T-helper 1 cell treated with Interleukin-12 subunit alpha and Interleukin-12 subunit beta and Interleukin-4 antibody, amounts not matched to agents 30 ng/mL and 1 ng/mL, for 36 hours (primary cell): ENCODE measurements around the gene GHRH. TPM values are rescaled to one million over a fixed set of nuclear protein-coding genes. Genes with fewer than 3 reads are reported as not detected.

Experiments used
- intact Hi-C: fragments of 100-400 bp; cut with micrococcal nuclease; formaldehyde crosslinking; loops from one replicate; pipeline ENCODE4 v1.15.1; 2024
- total RNA-seq: library from RNA; stranded (reverse); gene quantifications from 2 replicates; pipeline ENCODE4 v1.2.3, GENCODE V29; 2022

The GHRH gene
- total RNA-seq, 1 donor from 2014 or later = not detected

DNA sequence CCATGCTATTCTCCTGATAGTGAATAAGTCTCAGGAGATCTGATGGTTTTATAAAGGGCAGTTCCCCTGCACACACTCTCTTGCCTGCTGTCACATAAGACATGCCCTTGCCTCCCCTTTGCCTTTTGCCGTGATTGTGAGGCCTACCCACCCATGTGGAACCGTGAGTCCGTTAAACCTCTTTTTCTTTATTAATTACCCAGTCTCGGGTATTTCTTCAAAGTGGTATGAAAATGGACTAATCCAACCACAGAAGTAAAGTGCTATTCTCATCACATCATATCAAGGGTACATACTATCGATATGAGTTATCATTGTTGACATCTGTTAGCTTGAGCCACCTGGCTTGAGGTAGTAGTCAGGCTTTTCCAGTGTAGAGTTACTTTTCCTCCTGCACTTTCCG, 30.1 kb upstream of the GHRH start:
- intact Hi-C loops = no loop called here

DNA sequence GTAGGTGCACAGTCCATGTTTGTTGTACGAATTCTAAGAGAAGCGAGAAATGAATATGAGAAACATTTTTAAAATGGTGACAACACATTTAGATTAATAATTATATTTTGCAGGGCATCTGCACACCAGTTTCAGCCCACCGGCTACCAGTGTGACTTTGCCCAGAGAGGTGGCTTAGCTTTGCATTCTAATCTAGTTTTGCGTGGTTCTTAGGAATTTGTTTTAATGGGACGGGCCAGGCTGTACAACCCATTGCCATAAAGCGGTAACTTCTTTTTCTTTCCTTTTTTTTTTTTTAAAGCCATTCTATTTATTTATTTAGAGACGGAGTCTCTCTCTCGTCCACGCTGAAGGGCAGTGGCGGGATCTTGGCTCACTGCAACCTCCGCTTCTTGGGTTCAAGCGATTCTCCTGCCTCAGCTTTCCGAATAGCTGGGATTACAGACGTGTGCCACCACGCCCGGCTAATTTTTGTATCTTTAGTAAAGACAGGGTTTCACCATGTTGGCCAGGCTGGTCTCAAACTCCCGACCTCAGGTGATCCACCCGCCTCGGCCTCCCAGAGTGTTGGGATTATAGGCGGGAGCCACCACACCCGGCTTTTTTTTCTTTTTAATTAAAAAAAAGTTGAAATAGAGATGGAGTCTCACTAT, 28.7 kb upstream of the GHRH start:
- intact Hi-C loops = no loop called here

DNA sequence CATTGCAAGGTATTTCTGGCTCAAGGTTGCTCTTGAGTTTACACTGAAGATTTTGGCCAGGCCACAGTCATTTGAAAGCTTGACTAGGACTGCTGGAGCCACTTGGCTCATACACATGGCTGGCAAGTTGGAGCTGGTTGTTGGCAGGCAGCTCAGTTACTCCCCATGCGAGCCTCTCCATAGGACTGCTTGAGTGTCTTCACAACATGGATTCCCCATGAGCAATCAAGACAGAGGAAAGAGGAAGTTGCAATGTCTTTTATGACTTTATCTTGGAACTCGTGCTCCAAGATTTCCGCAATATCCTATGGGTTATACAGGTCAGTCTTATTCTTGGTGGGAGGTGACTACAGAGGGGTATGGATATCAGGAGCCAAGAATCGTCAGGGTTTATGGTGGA, 26.5 kb upstream of the GHRH start:
- intact Hi-C loops = loop anchor here (2.0 kb wide), 2 partner anchors 57 to 745 kb away; partner anchors contain the start of genes RPRD1B and TTI1

DNA sequence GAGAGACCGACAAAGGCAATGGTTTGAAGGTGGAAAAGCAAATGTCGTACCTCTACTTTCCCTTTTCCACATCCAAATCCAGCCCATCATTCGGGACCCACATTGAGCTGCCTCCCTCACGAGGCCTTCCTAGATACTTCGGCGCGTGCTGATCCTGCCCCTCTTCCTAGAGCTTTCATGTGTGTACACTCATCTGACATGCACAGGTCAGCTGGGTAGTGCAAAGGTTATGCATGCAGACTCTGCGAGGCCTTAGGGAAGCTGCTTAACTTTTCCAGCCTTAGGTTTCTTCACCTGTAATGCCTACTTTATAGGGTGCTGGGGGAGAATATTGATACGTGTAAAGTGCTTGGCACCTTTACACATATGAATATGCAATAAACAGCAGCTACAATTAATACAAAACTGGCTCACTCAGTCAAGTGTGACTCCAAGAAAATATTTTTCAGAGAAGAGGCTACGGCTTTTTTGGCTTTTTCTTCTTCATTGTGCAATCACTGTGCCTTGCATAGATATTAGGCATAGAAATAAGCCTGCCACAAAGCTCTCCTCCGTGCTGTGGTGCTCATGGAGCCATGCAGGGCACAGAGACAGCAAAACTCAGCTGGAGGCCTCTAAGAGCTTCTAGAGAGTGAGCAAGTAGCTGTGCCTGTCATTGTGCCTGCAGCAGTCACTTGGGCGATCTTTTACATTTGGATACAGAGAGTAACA, 24.2 kb upstream of the GHRH start:
- intact Hi-C loops = no loop called here

DNA sequence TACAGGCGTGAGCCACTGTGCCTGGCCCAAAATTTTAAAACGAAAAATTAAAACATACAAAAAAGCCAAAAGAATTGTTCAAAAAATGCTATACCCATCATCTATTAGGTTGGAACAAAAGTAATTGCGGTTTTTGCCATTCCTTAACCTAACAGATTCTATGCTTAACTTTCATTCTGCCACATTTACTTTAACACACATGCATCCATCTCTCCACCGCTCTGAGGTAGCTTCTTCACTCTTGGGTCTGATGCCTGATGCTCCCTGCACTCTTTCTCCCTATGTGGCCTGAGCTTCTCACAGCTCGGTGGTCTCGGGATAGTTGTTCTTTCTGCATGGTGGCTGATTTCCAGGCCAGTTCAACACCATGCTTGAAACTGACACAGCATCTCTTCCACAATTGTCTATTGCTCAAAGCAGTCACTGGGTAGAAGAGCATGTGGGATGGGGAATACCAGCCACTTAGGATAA, 23.1 kb upstream of the GHRH start:
- intact Hi-C loops = no loop called here

DNA sequence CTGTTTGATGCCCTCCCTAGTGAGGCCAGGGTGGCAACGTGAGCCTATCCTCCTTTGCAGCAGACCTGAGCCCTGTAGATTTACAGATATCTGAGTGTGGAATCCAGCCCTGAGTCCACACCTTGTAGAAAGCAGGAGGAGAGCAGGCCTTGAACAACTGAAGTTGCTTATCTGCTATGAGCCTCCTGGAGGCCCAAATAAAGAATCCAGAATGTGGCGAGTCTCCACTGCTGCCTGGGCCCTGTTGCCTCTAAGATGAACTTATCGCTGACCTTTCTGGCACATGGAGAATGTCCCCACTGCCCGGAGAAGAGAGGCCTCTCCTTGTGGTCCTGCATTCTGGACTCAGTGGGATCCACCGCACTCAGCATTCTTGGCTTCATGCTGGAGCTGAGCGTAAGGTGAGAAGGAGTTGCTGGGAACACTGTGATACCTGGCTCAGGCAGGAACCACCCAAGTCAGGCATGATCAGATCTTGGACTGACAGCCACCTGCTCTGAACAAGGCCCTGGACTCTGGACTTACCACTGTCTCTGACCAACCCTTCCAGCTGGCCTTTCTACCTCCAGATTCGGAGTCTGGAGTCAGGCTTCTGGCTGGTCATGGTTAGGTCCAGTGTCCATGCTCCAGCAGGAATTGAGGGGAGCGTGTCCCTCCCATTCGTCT, 22.0 kb upstream of the GHRH start:
- intact Hi-C loops = no loop called here

DNA sequence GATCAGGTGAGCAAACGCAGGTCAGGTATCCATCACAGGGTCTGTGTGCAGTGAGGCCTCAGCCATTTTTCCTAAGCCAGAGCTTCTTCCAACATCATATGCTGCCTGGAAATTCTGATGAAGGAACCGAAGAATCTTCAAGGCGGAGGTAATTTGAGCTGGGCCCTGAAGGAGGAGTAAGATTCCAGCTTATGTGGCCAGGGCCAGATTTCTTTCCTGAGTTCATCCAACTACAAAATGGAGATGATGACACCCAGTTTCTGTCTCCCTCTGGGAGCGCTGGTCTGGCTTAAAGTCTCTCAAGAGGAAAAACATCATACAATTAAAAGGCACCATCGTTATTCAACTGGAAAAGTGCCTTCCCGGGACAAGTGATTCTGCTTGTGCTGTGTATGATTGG, 20.9 kb upstream of the GHRH start:
- intact Hi-C loops = no loop called here

DNA sequence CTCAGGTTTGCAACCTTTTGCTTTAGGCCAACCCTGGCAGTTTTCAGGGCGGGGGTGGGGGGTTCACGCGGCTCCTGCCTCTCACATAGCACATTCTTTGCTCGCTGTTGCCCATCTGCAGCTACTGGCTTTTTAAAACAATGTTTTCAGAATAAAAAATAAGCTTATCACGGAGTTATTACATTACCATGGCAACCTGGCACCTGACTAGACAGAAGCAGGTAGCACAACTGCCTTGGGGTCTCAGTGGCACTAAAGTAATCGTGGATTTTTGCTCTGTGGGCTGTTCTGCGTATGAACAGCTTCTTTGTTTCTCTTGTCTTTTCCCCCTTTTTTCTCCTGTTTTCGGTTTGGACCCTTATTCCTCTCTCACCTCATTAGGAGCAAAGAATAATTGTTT, 18.8 kb upstream of the GHRH start:
- intact Hi-C loops = no loop called here

DNA sequence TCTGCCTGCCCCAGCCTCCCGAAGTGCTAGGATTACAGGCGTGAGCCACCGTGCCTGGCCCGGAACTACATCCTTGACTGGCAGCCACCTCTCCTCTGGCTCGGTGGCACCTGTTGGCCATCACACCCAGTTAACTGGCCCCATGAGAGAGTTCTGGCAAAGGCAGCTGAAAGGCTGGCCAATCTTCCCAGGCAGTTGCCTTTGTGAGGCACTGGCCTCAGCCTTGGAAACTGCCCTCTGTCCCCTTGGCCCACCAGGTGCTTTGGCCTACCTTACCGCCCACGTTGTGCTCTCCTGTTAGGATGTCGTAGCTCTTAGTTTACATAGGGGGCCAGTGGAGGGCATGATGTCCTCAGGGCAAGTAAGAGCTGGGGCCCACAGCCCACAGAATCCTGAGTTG, 18.2 kb upstream of the GHRH start:
- intact Hi-C loops = no loop called here

DNA sequence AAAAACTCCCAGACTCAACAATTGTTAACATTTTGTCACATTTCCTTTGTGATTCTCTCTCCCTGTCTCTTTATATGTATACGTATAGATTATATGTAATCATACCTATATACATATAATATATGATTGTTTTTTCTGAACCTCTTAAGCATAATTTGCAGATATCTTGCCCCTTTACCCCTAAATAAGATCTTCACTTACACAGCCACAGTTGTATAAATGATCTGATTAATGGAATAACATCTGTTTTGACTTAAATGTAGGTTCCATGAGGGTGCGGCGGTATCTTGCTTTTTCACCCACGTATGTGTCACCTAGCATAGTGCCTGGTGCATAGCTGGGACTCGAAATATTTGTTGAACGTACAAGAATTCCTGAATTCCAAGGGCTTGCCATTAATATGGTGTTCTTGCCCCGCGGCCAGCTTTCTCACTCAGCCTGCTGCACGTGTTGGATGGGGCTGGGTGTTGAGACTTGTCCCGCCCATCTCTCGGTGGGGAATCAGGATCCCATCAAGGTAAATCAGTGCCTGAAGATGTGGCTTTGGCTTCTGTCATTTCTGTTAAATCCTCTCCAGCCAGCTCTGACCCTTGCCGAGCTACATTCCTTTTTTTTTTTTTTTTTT, 17.5 kb upstream of the GHRH start:
- intact Hi-C loops = no loop called here

DNA sequence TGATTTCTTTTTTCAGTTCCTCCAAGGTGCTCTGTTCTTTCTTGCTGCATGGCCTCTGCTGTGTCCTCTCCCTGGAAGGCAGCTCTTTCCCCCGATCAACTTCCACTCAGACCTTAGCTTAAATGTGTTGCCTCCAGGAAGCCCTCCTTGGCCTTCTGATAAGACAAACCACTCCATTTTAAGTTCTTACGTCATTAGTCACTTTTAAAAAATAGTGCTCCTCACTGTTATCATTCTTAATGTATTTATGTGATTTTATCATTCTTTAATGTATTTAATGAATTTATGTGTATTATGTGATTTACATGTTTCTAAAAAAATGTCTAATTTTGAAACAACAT, 15.6 kb upstream of the GHRH start:
- intact Hi-C loops = no loop called here

DNA sequence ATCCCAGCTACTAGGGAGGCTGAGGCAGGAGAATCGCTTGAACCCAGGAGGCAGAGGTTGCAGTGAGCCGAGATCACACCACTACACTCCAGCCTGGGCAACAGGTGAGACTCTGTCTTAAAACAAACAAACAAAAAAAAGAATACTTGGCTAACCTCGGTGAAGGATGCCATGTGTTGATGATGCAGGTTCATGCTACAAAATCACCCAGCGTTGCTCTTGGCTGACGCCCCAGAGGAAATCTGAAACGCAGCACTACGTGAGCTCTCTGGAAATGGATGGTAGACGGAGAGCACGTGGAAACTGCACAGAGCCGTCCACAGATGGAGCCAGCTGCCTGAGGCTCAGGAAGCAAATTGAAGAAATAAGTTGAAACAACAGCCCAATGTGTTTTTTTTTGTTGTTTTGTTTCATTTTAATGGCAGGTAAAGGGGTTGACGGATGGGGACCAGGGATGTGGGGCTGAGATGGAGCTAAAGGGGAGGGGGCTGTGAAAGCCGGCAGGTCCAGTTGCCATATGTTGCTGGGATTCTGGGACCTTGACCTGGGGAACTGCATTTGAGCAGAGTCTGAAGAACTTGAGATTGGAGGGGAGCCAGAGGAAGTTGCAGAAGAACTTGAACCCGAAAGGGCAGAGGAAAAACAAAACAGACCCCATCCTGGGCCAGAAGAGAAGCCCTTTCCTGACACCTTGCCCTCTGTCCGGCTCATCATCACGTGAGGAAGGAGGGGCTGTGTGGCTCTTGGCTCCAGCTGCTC, 15.1 kb upstream of the GHRH start:
- intact Hi-C loops = no loop called here

DNA sequence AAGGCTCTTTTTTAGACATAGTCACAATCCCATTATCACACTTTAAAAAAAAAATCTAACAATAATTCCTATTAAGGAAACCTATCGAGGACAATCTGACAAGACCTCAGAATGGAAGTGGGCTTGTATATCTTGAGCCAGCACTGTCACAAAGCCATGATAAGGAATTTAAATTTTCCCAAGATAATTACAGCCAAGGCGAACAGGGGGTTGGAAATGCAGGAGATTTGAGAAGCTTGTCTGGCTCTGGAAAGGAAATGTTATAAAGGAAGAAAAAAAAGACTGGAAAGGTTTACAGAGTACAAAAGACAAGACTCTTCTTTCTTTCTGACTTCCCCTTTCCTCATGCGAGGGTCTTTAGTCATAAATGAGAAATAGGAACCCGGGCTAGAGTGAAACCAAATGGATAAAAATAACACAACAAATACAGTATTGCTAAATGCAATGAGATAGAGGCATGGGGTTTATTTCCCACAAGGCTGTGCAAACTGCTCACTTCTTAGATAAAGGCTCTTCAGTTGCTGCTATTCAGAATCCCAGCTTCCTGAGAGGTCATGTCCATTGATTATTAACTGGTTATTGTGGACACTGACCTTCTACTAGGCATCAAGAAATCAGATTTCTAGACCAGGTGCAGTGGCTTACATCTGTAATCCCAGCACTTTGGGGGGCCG, 13.4 kb upstream of the GHRH start:
- intact Hi-C loops = no loop called here

DNA sequence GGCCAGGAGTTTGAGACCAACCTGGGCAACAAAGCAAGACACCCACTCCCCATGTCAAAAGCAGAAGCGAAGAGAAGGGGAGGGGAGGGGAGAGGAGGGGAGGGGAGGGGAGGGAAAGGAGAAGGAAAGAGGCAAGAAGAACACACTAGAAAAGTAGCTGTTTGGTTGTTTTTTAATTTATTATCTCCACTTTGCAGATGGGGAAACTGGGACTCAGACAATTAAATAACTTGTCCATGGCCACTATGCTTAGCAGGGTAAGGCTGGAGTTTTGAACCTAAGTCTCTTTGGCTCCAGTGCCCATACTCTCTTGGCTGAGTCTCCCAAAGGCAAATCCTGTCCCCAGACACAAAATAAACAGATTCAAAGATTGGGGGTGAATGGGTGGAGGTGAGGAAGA, 12.4 kb upstream of the GHRH start:
- intact Hi-C loops = no loop called here

DNA sequence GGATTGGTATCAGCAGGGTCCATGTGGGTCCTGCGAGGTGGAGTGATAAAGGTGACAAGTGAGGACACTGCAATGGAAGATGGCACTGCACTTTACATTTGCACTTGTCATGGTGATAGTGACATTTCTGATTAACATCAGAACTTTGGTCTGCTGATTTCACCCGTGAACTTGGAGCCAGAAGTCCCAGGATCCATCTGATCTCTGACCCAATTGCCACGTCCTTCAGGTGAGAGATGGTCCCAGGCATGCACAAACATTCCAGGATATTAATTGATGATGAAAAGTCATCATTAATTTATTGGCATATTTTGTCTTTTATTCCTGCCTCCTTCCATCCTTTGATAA, 9.8 kb upstream of the GHRH start:
- intact Hi-C loops = no loop called here

DNA sequence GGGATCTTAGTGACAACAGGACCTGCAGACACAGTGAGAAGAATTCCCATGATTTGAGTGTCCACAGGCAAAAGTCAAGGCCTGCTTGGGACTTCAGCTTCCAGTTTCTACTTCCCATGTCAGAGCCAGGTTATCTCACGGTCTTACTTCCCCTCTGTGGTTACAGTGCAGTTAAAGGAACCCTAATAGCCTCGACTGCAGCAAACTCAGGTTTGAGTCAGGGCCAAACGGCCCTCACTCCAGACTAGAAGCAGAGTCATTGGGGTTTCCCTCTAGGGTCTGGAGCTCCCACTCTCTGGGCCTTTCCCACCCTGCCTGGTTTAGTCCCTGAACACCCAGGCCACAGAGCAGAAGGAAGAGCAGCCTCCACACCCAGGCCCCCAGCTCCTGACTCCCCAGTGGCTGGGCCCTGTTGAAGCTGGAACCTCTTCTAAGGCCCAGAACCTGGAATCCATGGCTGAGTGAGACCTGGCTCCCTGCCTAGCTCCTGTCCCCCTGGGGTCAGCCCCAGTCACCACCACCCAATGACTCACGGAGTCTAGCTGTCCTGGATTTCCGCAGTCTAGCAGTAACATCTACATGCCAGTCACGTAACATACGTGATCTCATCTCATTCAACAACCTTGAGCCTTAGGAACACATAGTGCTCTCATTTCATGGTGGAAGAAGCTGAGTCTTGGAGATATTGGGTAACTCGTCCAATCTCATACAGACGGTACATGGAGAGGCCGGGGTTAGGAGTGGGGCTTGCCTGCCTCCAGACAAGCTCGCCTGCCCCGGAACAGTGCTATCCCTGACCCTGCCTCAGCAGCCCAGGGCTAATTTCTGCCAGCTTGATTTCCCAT, 9.2 kb upstream of the GHRH start:
- intact Hi-C loops = no loop called here

DNA sequence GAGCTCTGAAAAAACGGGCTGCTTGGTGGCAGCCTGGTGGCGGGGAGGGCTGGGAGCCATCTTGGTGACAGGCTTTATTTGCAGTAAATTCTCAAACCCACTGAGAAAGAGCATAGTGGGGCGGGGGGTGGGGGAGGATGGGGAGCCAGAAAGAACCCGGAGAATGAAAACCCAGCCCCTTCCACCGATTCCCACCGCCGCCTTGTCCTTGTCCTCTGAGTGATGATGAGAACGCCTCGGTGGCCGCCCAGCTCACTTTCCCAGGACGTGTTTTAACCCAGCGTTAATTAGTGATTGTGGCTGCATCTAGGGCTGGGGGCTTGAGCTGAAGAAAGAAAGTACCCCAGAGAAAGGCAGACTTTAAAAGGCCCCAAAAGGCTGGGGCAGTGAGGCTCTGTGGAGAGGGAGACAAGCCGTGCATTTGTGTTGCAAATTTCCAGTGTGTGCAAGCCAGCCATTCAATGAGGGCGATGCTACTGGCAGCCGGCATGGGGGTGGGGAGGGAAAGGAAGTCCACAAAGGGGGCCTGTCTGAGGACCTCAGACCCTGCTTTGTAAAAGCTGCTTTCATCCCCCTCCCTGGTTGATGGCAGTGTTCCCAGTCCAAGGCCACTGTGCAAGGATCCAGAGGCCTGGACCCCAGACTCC, 6.2 kb upstream of the GHRH start:
- intact Hi-C loops = no loop called here

DNA sequence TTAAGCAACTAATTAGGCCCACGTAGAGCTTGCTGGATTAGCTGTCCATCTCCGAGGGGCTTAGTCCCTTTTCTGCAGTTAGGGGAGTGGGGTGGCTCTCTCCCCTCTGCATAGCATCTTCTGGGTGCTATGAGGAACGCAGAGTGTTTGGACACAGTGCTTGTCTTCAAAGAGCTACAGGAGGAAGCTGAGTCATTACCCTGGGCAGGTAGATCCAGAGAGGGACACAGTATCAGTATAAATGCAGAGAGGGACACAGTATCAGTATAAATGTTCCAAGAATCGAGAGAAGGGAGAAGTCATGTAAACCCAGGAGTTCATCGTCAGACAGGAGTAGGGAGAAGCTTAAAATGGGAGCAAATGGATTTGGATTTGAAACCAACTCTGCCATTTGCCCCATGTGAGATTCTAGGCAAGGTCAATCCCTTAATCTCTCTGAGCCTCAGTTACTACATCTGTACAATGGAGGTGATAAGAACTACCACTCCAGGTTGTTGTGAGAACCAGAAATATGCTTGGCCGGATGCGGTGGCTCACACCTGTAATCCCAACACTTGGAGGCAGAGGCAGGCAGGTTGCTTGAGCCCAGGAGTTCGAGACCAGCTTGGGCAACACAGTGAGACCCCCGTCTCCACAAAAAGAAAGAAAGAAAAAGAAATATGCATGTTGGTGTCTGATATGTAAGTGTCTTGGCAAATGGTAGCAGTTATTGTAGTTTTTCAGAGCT, 5.5 kb upstream of the GHRH start:
- intact Hi-C loops = no loop called here

DNA sequence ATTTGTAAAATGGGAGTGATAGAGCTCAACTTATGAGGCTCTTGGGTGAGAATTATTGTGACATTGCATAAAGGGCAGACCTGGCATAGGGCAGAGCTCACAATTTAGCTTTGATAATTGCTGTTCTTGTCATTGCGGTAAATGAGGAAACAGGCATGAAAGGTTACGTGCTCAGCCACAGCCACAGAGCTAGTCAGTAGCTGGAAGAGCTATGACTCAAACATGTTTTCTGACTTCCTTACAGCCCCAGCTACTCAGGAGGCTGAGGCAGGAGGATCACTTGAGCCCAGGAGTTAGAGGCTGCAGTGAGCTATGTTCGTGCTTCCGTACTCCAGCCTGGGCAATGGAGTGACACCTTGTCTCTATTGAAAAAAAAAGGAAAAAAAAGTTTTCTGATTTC, 3.5 kb upstream of the GHRH start:
- intact Hi-C loops = no loop called here
